Natural killer cell treated with Interleukin-12 subunit alpha and Interleukin-12 subunit beta and Interleukin-15 and Interleukin-18, amount 100 ng/mL, for 72 hours (primary cell): ENCODE data around the gene ANTKMT. TPM values are rescaled to one million over a fixed set of nuclear protein-coding genes. Genes with fewer than 3 reads are reported as not detected.
A peak's percentile ranks its signal among the peaks of the same experiment; 100 is the strongest.
"Not testable (repeated sequence)": the region's sequence is repeated elsewhere in the genome, so short reads cannot be mapped to it uniquely, and the experiment has no call there.

Source experiments
- ATAC-seq, 2 donors: fragments of 150-1000 bp; cut with Tn5 transposase in 1 of 2; sonication (Bioruptor Pico), chemical (Tn5 transposase) in 1 of 2; 2 replicates each; pipeline ENCODE4 v1.10.0; 2021
- DNase-seq: peaks from one replicate; pipeline ENCODE4 v3.0.0; 2022; ENCODE audit warnings: low spot score
- H3K27ac Mint-ChIP-seq, 2 donors: 1 replicate in 1 of 2; 2 replicates in 1 of 2; pipeline ENCODE4 v1.8.0; 2022; ENCODE audit warnings: mixed read lengths in 2 of 2, mild to moderate bottlenecking in 1 of 2, moderate library complexity in 1 of 2
- H3K27me3 Mint-ChIP-seq, 2 donors: 1 replicate in 1 of 2; 2 replicates in 1 of 2; pipeline ENCODE4 v1.8.0; 2022; ENCODE audit warnings: mixed read lengths in 2 of 2
- H3K36me3 Mint-ChIP-seq: one replicate; pipeline ENCODE4 v1.8.0; 2022; ENCODE audit warnings: mixed read lengths
- H3K4me1 Mint-ChIP-seq, 2 donors: 1 replicate in 1 of 2; 2 replicates in 1 of 2; pipeline ENCODE4 v1.8.0; 2022; ENCODE audit warnings: low read depth in 2 of 2, mixed read lengths in 2 of 2, mild to moderate bottlenecking in 1 of 2
- H3K4me3 Mint-ChIP-seq: one replicate; pipeline ENCODE4 v1.8.0; 2022; ENCODE audit warnings: mixed read lengths
- H3K9me3 Mint-ChIP-seq: 2 replicates; pipeline ENCODE4 v1.8.0; 2022; ENCODE audit warnings: mixed read lengths
- total RNA-seq, 2 donors: library from RNA; stranded (reverse); gene quantifications; one replicate each; pipeline ENCODE4 v1.2.3, GENCODE V29; 2022

Gene ANTKMT
- total RNA-seq, 2 donors from 2014 or later, result 29.1 to 37.9 TPM

DNA sequence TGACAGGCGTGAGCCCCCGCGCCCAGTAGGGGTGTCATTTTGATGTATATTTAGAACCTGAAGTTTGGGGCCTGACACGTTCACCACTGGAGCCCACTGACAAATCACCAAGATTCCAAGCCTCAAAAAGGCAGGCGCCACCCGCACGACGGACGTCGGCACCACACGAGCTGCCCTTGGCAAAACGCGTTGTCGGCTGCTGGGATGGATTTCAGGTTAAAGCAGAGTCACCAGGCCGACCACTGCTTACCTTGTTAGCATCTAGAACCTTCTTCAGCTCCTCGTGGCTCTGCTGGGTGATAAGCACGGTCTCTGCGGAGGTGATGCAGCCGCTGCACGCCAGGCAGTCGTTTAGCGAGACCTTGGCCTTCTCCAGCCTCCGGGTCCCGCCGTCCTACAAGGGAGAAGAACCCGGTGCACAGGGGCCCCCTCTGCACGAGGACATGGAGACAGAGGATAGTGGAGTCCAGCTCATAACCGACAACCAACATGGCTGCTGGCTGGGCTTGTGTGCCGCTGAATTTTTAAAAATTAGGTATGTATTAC is 16.1 kb downstream of the ANTKMT start:
- Mint-ChIP-seq H3K4me1 (peaks cover 3 to 10% of the 10 kb centered on the region in 2 donors), H3K4me3 (no peak overlapping the region), H3K9me3 (no peaks in the 10 kb centered on the region), H3K36me3 (no peaks in the 10 kb centered on the region), H3K27ac (no peak overlapping the region), H3K27me3 (no peaks in the 10 kb centered on the region)
- no peak for ATAC-seq
- DNase-seq, result no peak

DNA sequence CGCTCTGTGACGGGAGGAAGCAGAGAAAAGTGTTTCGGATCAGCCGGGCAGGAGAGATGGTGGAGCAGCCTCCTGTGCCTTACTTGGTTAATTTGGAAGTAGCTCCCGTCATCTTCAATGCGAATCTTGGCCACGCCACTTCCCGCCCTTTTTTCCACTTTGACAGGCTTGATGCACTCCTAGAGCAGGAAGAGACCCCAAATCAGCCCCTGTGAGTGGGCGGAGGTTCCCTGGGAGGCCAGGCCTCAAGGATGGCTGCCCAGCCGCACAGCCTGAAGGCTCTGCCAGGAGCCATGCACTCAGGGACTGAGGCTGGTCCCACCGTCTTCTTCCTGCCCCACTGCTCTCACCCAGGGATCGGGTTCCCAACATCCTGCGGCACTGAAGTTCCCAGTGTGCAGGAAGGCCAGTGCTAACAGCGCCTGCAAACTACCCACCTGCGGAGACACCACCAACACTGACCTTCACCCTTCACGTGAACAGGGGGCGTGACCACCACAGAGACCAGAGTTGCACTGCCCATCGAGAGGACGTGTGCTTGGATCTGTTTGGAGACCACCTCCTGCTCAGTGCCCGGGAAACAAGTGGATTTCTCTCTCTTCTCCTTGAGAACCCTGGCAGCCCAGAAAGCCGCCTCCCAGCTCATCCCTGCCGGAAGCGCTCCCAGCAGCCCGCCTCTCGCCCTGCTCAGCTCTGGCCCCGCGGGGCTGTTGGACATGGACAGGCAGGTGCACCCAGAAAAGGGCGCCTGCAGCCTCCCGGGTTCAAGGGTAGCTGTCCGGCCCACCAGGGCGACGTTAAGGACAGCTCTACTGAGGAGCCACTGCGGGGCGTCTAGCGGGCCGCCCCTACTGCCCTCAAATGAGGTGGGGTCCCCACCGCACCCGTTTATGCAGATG is 18.9 kb downstream of the ANTKMT start:
- H3K27ac Mint-ChIP-seq, result peak overlapping the region in 1 of 2 donors; percentile 58
- no peaks in the 10 kb centered on the region for H3K9me3 Mint-ChIP-seq
- H3K27me3 Mint-ChIP-seq, result no peaks in the 10 kb centered on the region
- DNase-seq (no peak), ATAC-seq (no peak)
- H3K4me1 Mint-ChIP-seq, result peaks cover 3 to 10% of the 10 kb centered on the region in 2 donors
- peak overlapping the region; percentile 73 for H3K4me3 Mint-ChIP-seq
- H3K36me3 Mint-ChIP-seq, result no peaks in the 10 kb centered on the region

DNA sequence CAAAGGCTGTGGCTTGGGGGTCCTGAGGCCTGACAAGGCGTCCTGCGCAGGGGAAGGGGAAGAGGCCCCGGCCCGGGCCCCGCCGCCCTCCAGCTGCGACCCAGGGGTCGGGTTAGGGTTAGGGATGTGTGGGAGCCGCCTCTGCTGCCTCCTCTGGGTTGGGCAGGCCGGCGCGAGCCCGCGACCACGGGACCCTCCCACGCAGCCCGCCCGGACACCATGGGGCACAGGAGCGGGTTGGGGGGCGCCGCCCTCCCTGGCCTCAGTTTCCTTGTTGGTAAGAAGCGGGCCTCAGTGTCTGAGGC is 19.5 kb downstream of the ANTKMT start:
- no peaks in the 10 kb centered on the region for H3K36me3 Mint-ChIP-seq
- no peaks in the 10 kb centered on the region for H3K27me3 Mint-ChIP-seq
- H3K27ac Mint-ChIP-seq, result no peak overlapping the region
- DNase-seq, result no peak
- no peaks in the 10 kb centered on the region for H3K9me3 Mint-ChIP-seq
- H3K4me3 Mint-ChIP-seq, result peak overlapping the region; percentile 73
- peak; percentile 27 to 33 for ATAC-seq
- peaks cover 3 to 7% of the 10 kb centered on the region in 2 donors for H3K4me1 Mint-ChIP-seq

DNA sequence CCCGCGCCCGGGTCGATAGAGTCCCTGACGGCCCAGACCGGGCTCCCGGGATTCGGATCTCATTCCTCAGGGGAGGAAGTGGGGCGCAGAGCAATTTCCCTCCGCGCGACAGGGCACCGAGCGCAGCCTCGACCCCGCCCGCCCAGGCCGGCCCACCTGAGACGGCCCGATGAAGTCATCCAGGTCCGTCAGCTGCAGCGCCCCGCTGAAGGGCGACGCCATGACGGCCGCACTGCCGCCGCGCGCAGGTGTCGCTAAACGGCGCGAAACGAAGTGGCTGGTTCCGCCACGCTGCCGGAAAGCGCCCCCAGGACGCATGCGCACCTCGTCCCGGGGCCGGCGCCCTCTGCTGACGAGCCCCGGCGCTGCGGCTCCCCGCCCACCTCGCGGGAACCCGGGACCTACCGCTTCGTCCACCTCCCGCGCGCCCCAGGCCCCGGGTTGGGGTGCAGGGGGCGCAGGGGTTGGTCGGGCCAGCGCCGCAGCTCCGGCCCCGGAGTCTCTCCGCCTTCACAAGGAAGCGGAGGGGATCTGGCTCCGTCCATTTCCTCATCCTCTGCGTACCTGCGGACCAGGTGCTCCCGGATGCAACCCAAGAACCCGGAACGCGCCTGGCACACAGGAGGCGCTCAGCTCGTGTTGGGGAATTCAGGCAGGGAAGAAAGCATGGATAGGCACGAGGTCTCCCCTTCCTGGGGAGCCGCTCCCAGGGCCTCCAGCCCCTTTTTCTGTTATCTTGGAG is 20.0 kb downstream of the ANTKMT start, which contains the start of gene CIAO3:
TSS of gene CIAO3 (minus strand) at position 234 of the 742 bp plus-strand sequence. CDS start at position 222, 12 bp downstream.
- ATAC-seq (peak; percentile 91 to 96), DNase-seq (peak; percentile 94)
- H3K27ac Mint-ChIP-seq, result no peak within 1 kb of the TSS
- peaks cover 3% of the 10 kb centered on the region in 2 donors for H3K4me1 Mint-ChIP-seq
- H3K9me3 Mint-ChIP-seq, result no peaks in the 10 kb centered on the region
- peak within 1 kb of the TSS; percentile 73 for H3K4me3 Mint-ChIP-seq
- H3K27me3 Mint-ChIP-seq, result no peaks in the 10 kb centered on the region
- H3K36me3 Mint-ChIP-seq, result no peaks in the 10 kb centered on the region

DNA sequence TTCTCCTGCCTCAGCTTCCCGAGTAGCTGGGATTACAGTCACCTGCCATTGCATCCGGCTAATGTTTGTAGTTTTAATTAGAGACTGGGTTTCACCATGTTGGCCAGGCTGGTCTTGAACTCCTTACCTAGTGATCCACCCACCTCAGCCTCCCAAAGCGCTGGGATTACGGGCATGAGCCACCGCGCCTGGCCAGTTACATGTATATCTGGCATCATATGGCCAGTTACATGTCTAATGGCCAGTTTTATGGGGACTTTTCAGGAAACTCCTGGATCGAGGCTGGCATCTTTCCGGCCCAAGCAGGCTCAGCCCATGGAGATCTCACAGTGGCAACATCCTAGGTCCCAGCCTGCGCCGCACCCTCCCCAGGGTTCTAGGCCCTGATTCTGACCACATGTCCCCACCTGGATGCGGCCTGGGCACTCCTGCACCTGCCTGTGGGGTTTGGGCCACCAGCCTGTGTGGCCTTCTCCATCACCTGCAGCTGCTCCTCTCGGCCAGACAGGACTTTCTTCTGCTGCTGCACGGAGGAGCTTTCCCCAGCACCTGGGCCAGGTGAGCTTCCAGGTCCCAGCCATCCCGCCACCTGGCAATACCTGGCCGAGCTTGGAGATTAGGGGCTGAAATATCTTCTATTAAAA is 21.2 kb downstream of the ANTKMT start:
- Mint-ChIP-seq H3K4me3 (peak overlapping the region; percentile 54), H3K4me1 (peaks cover 0 to 3% of the 10 kb centered on the region in 2 donors), H3K27ac (no peak overlapping the region), H3K27me3 (no peaks in the 10 kb centered on the region), H3K36me3 (no peaks in the 10 kb centered on the region), H3K9me3 (no peaks in the 10 kb centered on the region)
- ATAC-seq (no peak), DNase-seq (no peak)

DNA sequence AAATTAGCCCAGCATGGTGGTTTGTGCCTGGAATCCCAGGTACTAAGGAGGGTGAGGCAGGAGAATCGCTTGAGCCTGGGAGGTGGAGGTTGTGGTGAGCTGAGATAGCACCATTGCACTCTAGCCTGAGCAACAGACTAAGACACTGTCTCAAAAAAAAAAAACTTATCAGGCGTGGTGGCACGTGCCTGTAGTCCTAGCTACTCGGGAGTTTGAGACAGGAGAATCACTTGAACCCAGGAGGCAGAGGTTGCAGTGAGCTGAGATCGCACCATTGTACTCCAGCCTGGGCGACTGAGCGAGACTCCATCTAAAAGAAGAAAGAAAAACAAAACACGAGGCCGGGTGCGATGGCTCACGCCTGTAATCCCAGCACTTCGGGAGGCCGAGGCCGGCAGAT is 21.9 kb downstream of the ANTKMT start:
- not testable (repeated sequence) for ATAC-seq, H3K4me3 Mint-ChIP-seq, H3K4me1 Mint-ChIP-seq, DNase-seq, H3K9me3 Mint-ChIP-seq, H3K27me3 Mint-ChIP-seq, H3K27ac Mint-ChIP-seq, H3K36me3 Mint-ChIP-seq

DNA sequence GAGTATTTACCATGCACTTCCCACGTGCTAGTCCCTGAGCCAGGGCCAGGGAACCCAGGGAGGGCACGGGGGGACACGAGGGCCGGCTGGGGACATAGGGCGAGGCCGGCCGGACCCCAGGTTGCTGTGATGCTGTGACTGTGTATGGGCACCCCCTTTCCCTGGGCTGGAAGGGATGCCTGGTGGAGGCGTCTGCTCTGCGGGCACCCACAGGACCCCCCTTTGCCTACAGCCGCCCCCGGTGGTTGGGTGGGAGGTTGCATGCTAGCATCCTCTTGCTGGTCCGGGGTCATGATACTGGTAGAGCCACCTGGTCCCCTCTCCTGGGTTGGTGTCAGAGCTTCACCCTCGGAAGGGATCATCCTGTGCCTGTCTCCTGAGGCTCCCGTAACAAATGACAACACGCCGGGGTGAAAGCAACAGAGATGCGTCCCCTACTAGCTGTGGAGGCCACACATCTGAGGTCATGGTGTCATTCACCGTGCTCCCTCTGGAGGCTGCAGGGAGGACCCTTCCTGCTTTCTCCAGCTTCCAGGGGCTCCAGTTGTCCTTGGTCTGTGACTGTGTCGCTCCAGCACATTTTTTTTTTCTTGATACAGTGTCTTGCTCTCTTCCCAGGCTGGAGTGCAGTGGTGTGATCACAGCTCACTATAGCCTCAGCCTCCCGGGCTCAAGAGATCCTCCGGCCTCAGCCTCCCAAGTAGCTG is 23.0 kb downstream of the ANTKMT start:
- no peak overlapping the region for H3K4me3 Mint-ChIP-seq
- no peak overlapping the region for H3K27ac Mint-ChIP-seq
- DNase-seq (no peak), ATAC-seq (no peak)
- no peaks in the 10 kb centered on the region for H3K36me3 Mint-ChIP-seq
- no peaks in the 10 kb centered on the region for H3K9me3 Mint-ChIP-seq
- H3K27me3 Mint-ChIP-seq, result no peaks in the 10 kb centered on the region
- peaks cover 0 to 3% of the 10 kb centered on the region in 2 donors for H3K4me1 Mint-ChIP-seq

DNA sequence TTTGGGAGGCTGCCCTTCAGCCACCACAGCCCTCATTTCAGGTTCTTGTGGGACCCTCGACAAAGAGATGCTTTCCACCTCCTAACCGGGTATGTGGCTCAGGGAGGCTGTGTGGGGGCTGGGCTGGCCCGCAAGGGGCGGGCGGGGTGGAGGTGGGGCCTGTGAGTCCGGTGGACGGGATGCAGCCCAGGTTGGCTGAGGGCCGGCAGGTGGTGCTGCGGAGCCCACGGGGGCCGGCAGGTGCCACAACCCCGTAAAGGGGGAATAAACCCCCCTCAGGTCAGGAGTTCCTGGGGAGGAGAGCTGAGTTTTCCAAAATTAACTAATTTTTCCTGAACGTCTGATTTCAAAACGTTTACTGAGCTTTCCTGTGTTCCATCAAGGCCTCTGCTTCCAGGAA is 24.8 kb downstream of the ANTKMT start:
- Mint-ChIP-seq H3K36me3 (no peaks in the 10 kb centered on the region), H3K27ac (no peak overlapping the region), H3K4me3 (no peak overlapping the region), H3K9me3 (no peaks in the 10 kb centered on the region), H3K27me3 (no peaks in the 10 kb centered on the region), H3K4me1 (no peaks in the 10 kb centered on the region)
- ATAC-seq (no peak), DNase-seq (no peak)

DNA sequence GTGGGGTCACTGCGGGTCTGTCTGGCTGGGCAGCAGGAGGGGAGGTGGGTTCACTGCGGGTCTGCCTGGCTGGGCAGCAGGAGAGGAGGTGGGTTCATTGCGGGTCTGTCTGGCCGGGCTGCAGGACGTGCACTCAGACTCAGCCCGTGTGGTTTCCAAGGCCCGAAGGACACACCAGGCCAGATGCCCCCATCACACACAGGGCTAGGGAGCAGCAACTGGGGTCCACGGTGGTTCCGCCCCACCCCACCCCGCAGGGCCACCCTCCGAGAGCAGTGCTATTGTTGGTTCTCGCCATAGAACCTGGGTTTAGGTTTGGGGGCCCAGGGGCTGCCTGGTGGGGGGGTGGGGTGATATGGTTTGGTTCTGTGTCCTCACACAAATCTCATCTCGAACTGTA is 25.7 kb downstream of the ANTKMT start:
- DNase-seq, result no peak
- Mint-ChIP-seq H3K4me3 (no peak overlapping the region), H3K27me3 (no peaks in the 10 kb centered on the region), H3K9me3 (no peaks in the 10 kb centered on the region), H3K36me3 (no peaks in the 10 kb centered on the region), H3K4me1 (no peaks in the 10 kb centered on the region), H3K27ac (no peak overlapping the region)
- ATAC-seq, result no peak

DNA sequence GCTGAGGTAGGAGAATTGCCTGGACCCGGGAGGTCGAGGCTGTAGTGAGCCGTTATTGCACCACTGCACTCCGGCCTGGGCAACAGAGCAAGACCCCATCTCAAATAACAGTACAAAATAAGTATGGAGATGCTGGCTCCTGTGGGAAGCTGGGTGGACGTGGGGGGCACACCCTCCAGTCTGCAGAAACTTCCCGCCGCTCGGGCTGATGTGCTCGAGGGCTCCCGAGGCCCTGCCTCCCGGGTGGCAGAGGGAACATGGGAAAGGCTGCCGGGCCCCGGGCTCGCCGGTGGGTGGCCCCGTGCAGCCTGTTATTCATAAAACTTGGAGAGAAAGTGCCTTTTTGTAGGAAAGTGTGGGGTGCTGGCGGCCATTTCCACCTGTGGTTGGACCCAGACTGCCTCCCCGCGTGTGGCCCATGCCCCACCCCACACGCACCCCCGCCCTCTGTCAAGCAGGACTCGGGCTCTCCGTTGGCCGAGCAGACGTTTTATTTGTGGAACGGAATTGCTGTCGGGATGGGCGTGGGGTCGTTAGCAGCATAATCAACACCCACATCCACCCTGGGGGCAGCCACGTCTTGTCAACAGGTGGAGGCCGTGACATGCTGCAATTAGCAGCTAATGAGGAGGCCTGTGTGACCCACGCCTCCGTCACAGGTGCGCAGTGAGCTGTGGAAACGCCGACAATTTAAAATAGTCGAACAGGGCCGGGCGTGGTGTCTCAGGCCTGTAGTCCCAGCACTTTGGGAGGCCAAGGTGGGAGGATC is 27.2 kb downstream of the ANTKMT start:
- Mint-ChIP-seq H3K36me3 (no peaks in the 10 kb centered on the region), H3K4me3 (no peak overlapping the region), H3K4me1 (no peaks in the 10 kb centered on the region), H3K27me3 (no peaks in the 10 kb centered on the region), H3K27ac (no peak overlapping the region), H3K9me3 (no peaks in the 10 kb centered on the region)
- no peak for DNase-seq
- ATAC-seq, result no peak

DNA sequence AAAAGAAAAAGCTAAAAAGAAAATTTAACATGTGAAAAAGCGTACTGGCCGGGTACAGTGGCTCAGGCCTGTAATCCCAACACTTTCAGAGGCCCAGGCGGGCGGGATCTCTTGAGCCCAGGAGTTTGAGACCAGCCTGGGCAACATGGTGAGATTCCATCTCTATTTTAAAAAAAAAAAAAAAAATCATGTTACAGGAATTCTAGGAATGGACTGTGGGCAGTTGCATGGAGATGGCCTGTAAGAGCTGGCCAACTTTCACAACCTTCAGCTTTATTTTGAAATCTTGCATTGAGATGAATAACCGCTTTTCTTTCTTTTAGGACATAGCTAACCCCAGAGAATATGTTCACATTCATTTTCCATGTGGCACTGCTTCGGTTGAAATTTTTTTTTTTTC is 28.1 kb downstream of the ANTKMT start:
- DNase-seq (no peak), ATAC-seq (no peak)
- Mint-ChIP-seq H3K4me1 (no peaks in the 10 kb centered on the region), H3K4me3 (no peak overlapping the region), H3K27ac (no peak overlapping the region), H3K27me3 (no peaks in the 10 kb centered on the region), H3K36me3 (no peaks in the 10 kb centered on the region), H3K9me3 (no peaks in the 10 kb centered on the region)

DNA sequence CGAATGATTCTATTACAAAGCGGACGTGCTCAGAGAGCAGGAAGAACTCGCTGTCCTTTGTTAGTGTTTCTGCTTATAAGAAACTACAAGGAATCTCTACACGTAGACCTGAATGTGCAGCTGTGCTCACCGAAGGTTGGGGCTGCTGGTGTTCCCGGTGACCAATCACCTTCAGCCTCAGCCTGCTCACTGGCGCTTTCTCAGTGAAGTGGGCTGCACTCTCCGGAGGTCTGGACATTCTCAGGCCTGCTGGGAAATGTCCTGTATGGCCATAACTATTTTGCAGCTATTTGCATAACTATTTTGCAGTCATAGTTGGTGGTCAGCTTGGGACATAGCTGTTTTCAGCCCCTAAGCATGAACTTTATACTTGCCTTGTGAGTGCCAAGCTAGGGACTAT is 29.5 kb downstream of the ANTKMT start:
- H3K36me3 Mint-ChIP-seq, result no peaks in the 10 kb centered on the region
- no peak for ATAC-seq

More for the DNA sequence above, 29.5 kb downstream of the ANTKMT start:
- no peak for DNase-seq
- H3K4me3 Mint-ChIP-seq, result no peak overlapping the region
- H3K9me3 Mint-ChIP-seq, result no peaks in the 10 kb centered on the region
- H3K4me1 Mint-ChIP-seq, result no peaks in the 10 kb centered on the region
- no peaks in the 10 kb centered on the region for H3K27me3 Mint-ChIP-seq
- no peak overlapping the region for H3K27ac Mint-ChIP-seq
